HG03460 (cell line): ENCODE measurements around the gene ATP13A3.

ENCODE experiments used
- ATAC-seq: cut with Tn5 transposase; IDR thresholded peaks from one replicate; pipeline ENCODE4 v1.9.1; 2021; ENCODE audit not compliant: unreplicated experiment

Gene ATP13A3

GRCh38 chr3:194374935-194375334, 111.9 kb downstream of the ATP13A3 start:
- ATAC-seq: no peak

GRCh38 chr3:194373899-194374298, 112.9 kb downstream of the ATP13A3 start:
- no peak for ATAC-seq

GRCh38 chr3:194373028-194373427, 113.8 kb downstream of the ATP13A3 start:
- no peak for ATAC-seq

GRCh38 chr3:194370753-194371152, 116.0 kb downstream of the ATP13A3 start:
- ATAC-seq: no peak

- ATAC-seq: no peak
These were observed 117.1 kb downstream of the ATP13A3 start, which contains the start of gene LRRC15 for GRCh38 chr3:194369522-194370279. LRRC15 (minus strand) TSS chr3:194369743; CDS start chr3:194361043, 8,700 bp downstream.

- ATAC-seq: no peak
These were observed 117.9 kb downstream of the ATP13A3 start for GRCh38 chr3:194368918-194369317.

GRCh38 chr3:194367992-194368841, 118.6 kb downstream of the ATP13A3 start:
- ATAC-seq: no peak

- no peak for ATAC-seq
These were observed 120.8 kb downstream of the ATP13A3 start for GRCh38 chr3:194365978-194366490.

GRCh38 chr3:194365526-194365925, 121.3 kb downstream of the ATP13A3 start:
- ATAC-seq: no peak

GRCh38 chr3:194364652-194365434, 122.0 kb downstream of the ATP13A3 start:
- no peak for ATAC-seq

GRCh38 chr3:194364314-194364651, 122.5 kb downstream of the ATP13A3 start:
- no peak for ATAC-seq

- no peak for ATAC-seq
These were observed 126.2 kb downstream of the ATP13A3 start for GRCh38 chr3:194360568-194360967.

GRCh38 chr3:194357681-194358080, 129.1 kb downstream of the ATP13A3 start:
- ATAC-seq: no peak

GRCh38 chr3:194355379-194355778, 131.4 kb downstream of the ATP13A3 start:
- ATAC-seq: no peak

- ATAC-seq: no peak
These were observed 132.5 kb downstream of the ATP13A3 start for GRCh38 chr3:194354315-194354714.
